ENCODE data around the gene TFDP1.
"Not testable (repeated sequence)": the region's sequence is repeated elsewhere in the genome, so short reads cannot be mapped to it uniquely, and the experiment has no call there.

The TFDP1 gene

DNA sequence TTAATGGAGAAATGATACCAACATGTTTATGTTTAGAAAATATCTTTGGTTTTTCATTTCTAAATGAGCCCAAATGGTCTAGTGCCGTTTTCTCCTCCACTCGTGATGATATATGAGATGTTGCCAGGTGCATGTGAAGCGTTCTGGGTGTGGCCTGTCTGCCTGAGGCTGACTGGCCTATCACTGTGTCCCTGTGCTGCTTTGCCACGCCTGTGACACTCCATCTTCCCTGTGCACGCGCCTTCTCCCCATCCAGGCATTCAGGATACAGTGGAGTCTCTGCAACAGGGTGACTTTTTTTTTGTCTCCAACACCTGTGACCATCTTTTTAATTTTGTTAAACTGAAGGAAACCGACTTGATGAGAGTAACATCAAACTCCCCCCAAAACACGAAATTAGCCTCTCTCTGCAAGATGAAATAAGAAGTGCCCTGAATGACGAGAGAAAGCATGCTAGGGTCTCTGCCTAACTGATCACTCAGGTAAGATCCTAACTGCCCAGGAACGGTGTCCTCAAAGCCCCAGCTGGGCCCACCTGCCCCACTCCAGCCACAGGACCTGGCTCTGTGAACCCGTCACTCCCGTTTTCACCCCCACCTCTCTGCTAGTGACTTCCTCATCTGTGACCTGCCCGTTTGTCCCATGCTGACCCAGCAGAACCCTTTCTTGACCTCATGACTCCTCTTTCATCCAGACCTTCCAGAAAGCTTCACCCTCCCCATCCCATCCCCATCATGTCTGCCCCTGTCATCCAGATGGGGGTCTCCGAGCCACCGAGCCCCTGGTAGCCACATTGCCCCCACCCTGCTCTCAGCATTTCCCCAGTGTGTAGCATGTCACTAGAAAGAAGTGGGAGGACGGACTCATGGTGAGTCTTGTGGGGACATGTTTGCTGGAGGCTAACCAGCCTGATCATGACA, 33.2 kb upstream of the TFDP1 start:
- DNase-seq: no peak

DNA sequence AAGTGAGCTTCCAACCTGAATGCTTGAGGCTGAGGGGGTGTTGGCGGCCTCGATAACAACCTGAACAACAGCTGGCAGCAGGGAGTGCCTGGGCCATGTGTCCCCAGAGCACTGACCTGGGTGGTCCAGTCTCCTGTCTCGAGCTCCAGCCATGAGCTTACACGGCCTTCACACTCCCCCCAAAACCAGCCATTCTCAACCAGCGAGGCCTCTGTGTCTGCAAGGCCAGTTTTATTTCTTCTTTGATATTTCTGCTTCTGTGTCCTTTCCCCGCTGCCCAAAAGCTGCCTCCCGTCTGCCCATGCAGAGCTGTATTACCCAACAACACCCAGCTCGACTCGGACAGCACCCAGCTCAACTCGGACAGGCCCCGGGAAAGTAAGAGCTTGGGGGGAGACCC, 32.5 kb upstream of the TFDP1 start:
- no peak for DNase-seq

GRCh38 chr13:113552786-113553434, 31.6 kb upstream of the TFDP1 start:
- no peak for DNase-seq

GRCh38 chr13:113553511-113554332, 30.8 kb upstream of the TFDP1 start:
- no peak for DNase-seq

- DNase-seq: no peak
Measured at GRCh38 chr13:113554333-113554700, 30.2 kb upstream of the TFDP1 start.

GRCh38 chr13:113555141-113555540, 29.4 kb upstream of the TFDP1 start:
- DNase-seq: no peak

- DNase-seq: no peak
Measured at GRCh38 chr13:113557013-113557412, 27.5 kb upstream of the TFDP1 start.

DNA sequence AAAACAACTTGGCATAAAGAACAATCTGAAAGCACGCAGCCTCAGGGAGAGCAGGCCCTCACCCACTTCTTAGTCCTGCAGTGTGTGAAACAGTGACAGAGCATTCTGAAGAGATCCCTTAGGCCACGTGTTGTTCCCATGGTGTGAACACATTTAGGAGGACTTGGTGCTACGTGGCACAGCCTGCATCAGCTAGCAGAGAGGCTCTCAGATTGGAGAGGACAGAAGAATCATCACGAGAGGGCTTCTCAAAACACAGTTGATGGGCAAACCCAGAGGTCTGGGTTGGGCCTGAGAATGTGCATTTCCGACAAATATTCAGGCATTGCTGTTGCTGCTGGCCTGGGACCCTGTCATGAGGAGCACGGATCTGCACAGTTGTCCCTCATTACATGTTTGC, 26.1 kb upstream of the TFDP1 start:
- DNase-seq: no peak

- no peak for DNase-seq
Measured at GRCh38 chr13:113559061-113559460, 25.5 kb upstream of the TFDP1 start.

DNA sequence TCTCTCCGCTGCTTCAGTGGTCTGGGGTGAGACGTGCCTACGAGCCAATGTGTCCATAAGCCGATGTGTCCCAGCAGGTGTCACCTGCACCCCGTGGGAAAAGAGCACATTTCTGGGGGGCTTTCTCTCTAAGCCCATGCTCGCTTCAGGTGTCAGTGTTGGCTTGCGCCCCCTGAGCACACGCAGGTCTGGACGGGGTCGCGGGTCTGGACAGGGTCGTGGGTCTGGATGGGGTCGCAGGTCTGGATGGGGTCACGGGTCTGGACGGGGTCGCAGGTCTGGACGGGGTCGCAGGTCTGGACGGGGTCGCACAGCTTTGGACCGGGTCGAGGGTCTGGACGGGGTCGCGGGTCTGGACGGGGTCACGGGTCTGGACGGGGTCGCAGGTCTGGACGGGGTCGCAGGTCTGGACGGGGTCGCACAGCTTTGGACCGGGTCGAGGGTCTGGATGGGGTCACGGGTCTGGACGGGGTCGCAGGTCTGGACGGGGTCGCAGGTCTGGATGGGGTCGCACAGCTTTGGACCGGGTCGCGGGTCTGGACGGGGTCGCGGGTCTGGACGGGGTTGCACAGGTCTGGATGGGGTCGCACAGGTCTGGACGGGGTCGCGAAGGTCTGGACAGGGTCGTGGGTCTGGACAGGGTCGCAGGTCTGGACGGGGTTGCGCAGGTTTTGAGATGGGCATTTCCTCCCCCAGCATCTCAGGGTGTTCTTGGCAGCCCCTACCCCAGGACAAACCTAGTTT, 24.5 kb upstream of the TFDP1 start:
- no peak for DNase-seq

GRCh38 chr13:113560645-113561416, 23.7 kb upstream of the TFDP1 start:
- no peak for DNase-seq

GRCh38 chr13:113561417-113562084, 23.0 kb upstream of the TFDP1 start:
- DNase-seq: no peak

GRCh38 chr13:113562085-113562749, 22.3 kb upstream of the TFDP1 start:
- peak; percentile 25 for DNase-seq

- DNase-seq: no peak
Measured at GRCh38 chr13:113562844-113563243, 21.7 kb upstream of the TFDP1 start.

DNA sequence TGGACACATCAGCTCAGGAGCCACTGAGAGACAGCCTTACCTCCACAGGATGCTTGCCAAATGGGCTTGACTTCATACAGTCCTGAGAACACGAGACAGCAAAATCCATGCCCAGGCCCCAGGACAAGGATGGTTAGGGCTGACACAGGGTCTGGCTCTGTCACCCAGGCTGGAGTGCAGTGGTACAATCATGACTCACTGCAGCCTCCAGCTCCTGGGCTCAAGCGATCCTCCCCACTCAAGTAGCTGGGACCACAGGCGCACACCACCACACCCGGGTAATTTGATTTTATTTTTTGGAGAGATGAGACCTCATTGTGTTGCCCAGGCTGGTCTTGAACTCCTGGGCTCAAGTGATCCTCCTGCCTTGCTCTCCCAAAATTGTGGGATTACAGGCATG, 21.0 kb upstream of the TFDP1 start:
- DNase-seq: not testable (repeated sequence)

DNA sequence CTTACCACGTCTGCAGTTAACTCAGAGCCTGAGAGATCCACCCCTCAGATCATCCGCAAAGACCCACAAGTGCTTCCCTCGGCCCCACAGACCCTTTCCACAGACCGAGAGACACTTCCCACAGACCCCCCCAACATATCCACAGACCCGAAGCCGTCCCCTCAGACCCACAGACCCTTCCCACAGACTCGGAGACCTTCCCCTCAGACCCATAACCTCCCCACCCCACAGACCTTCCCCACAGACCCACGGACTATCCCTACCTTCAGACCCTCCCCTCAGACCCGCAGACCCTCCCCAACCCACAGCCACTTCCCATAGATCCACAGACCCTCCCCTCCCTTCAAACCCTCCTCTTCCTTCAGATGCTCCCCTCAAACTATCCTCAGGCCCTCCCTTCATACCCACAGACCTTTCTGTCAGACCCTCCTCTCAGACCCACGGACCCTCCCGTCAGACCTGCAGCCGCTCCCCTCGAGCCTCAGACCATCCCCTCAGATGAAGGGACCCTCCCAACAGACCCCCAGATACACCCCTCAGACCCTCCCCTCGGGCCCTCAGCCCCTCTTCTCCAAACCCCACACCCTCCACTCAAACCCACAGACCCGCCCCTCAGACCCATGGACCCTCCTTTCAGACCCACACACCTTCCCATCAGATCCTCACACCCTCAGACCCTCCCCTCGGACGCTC, 20.1 kb upstream of the TFDP1 start:
- no peak for DNase-seq

- no peak for DNase-seq
Measured at GRCh38 chr13:113565526-113566226, 18.9 kb upstream of the TFDP1 start.

- no peak for DNase-seq
Measured at GRCh38 chr13:113566227-113566561, 18.4 kb upstream of the TFDP1 start.

GRCh38 chr13:113567681-113568080, 16.9 kb upstream of the TFDP1 start:
- no peak for DNase-seq

DNA sequence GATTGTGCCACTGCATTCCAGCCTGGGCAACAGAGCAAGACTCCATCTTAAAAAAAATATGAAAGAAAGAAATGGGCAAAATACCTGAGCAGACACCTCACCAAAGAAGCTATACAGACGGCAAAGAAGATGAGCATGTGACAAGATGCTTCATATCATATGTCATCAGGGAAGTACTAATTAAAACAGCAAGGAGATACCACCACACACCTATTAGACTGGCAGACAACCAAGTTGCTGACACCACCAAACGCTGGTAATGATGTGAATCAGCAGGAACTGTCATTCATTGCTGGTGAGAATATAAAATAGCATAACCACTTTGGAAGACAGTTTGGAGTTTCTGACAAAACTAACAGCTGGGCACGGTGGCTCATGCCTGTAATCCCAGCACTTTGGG, 11.5 kb upstream of the TFDP1 start:
- DNase-seq: no peak
